AML-193 (cell line): ENCODE data around the gene NMT1.
A peak's percentile ranks its signal among the peaks of the same experiment; 100 is the strongest.
"Not testable (repeated sequence)": the region's sequence is repeated elsewhere in the genome, so short reads cannot be mapped to it uniquely, and the experiment has no call there.

Source experiments
- DNase-seq, 2 experiments: peaks; one replicate each; lab custom pipeline; 2025; lab: John Stamatoyannopoulos, UW

Gene NMT1

GRCh38 chr17:45038728-45039634 is 22.1 kb upstream of the NMT1 start:
- DNase-seq: no peak

- no peak for DNase-seq
These were observed 20.7 kb upstream of the NMT1 start for GRCh38 chr17:45040459-45040858.

GRCh38 chr17:45042346-45043120 is 18.6 kb upstream of the NMT1 start:
- DNase-seq: no peak

- no peak for DNase-seq
These were observed 17.1 kb upstream of the NMT1 start for GRCh38 chr17:45043813-45044540.

- DNase-seq: no peak
These were observed 14.5 kb upstream of the NMT1 start for GRCh38 chr17:45046537-45047125.

GRCh38 chr17:45048795-45049563 is 12.1 kb upstream of the NMT1 start:
- DNase-seq: no peak

GRCh38 chr17:45050481-45051059 is 10.5 kb upstream of the NMT1 start:
- DNase-seq: no peak

- DNase-seq: peak; percentile 97
These were observed 9.9 kb upstream of the NMT1 start, which contains the start of gene DCAKD for GRCh38 chr17:45051060-45051719. Gene DCAKD (minus strand): TSS chr17:45051632. CDS start chr17:45034885, 16,747 bp downstream.

GRCh38 chr17:45051720-45052051 is 9.4 kb upstream of the NMT1 start:
- DNase-seq: not testable (repeated sequence)

GRCh38 chr17:45052052-45052772 is 8.9 kb upstream of the NMT1 start:
- peak; percentile 61 to 73 for DNase-seq

GRCh38 chr17:45060382-45060796 is 728 bp upstream of the NMT1 start:
- DNase-seq: no peak

GRCh38 chr17:45061606-45062205 is 589 bp downstream of the NMT1 start:
- no peak for DNase-seq

GRCh38 chr17:45063198-45063597 is 2.1 kb downstream of the NMT1 start:
- peak; percentile 21 to 29 for DNase-seq

- no peak for DNase-seq
These were observed 6.5 kb downstream of the NMT1 start for GRCh38 chr17:45067637-45068036.

GRCh38 chr17:45070001-45070400 is 8.9 kb downstream of the NMT1 start:
- no peak for DNase-seq

- DNase-seq: no peak
These were observed 9.7 kb downstream of the NMT1 start for GRCh38 chr17:45070809-45071208.

- DNase-seq: no peak
These were observed 12.4 kb downstream of the NMT1 start for GRCh38 chr17:45073414-45074070.

GRCh38 chr17:45077643-45078042 is 16.5 kb downstream of the NMT1 start:
- DNase-seq: peak; percentile 99
